ENCODE results near the gene VPS9D1.

GRCh38 chr16:89693289-89693731 is 27.4 kb downstream of the VPS9D1 start:
- TF ChIP-seq CTCF (IDR thresholded peaks at IDR 0.05) = no peak
- TF ChIP-seq POLR2A (IDR thresholded peaks at IDR 0.05) = no peak

Measured in lower leg skin (tissue), 3 donors.